ENCODE data around the gene SFXN3. TPM values are rescaled to one million over a fixed set of nuclear protein-coding genes. Genes with fewer than 3 reads are reported as not detected.

SFXN3 gene
- total and polyA plus RNA-seq, 8 donors, result 9.9 to 60.4 (median 20.6) TPM

- Histone ChIP-seq H3K27ac (no peak overlapping the region), H3K4me3 (no peak overlapping the region), H3K9me3 (no peaks in the 10 kb centered on the region), H3K36me3 (no peaks in the 10 kb centered on the region), H3K4me1 (peaks cover 7 to 14% (median 9%) of the 10 kb centered on the region in 4 donors), H3K27me3 (peaks cover 0 to 48% (median 0%) of the 10 kb centered on the region in 3 donors)
- 80 to 85% (median 81%) methylated on average over 10 of the region's 10 CpGs for WGBS, 5 donors
- TF ChIP-seq, protein P1, sequence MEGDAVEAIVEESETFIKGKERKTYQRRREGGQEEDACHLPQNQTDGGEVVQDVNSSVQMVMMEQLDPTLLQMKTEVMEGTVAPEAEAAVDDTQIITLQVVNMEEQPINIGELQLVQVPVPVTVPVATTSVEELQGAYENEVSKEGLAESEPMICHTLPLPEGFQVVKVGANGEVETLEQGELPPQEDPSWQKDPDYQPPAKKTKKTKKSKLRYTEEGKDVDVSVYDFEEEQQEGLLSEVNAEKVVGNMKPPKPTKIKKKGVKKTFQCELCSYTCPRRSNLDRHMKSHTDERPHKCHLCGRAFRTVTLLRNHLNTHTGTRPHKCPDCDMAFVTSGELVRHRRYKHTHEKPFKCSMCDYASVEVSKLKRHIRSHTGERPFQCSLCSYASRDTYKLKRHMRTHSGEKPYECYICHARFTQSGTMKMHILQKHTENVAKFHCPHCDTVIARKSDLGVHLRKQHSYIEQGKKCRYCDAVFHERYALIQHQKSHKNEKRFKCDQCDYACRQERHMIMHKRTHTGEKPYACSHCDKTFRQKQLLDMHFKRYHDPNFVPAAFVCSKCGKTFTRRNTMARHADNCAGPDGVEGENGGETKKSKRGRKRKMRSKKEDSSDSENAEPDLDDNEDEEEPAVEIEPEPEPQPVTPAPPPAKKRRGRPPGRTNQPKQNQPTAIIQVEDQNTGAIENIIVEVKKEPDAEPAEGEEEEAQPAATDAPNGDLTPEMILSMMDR (IDR thresholded peaks at IDR 0.05), result no peak
- TF ChIP-seq EP300 (IDR thresholded peaks at IDR 0.05) (no peak), POLR2A (IDR thresholded peaks at IDR 0.05) (no peak), POLR2AphosphoS5 (IDR thresholded peaks at IDR 0.05) (no peak)
- intact Hi-C loops (cut with DNase I; ENCODE audit: low total_unique reads), result no loop called here
- no peak for DNase-seq
Measured at GRCh38 chr10:101020427-101021075, 10.5 kb upstream of the SFXN3 start.

DNA sequence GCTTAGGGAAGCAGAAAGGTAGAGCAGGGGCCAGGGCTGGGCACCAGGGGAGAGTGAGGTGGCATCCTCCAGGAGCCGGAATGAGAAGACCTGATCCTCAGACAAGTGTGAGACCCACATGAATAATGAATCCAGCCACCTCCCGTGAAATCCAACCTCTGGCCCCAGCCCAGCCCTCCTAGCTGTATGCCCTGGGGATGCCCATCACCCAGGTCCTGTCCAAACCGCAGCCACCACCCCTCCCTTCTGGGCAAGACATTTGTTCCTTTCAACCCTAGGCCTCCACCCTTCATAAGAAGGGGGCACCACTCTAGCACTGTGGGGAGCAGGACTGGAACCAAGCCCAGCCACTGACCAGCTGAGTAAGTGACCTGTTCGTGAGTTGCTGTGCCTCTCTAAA lies 9.8 kb upstream of the SFXN3 start:
- DNase-seq, result no peak
- no peak for TF ChIP-seq EP300 (IDR thresholded peaks at IDR 0.05)
- TF ChIP-seq POLR2AphosphoS5 (IDR thresholded peaks at IDR 0.05), result no peak
- TF ChIP-seq, protein P1 (IDR thresholded peaks at IDR 0.05), result no peak
- no peak for TF ChIP-seq POLR2A (IDR thresholded peaks at IDR 0.05)
- peaks cover 0 to 43% (median 0%) of the 10 kb centered on the region in 3 donors for H3K27me3 ChIP-seq
- H3K36me3 ChIP-seq, result no peaks in the 10 kb centered on the region
- no peak overlapping the region for H3K27ac ChIP-seq
- H3K4me1 ChIP-seq, result peaks cover 7 to 14% (median 9%) of the 10 kb centered on the region in 4 donors
- no peaks in the 10 kb centered on the region for H3K9me3 ChIP-seq
- WGBS, 5 donors, result 79 to 92% (median 84%) methylated on average over 3 to 4 of the region's 4 CpGs
- intact Hi-C loops (cut with DNase I; ENCODE audit: low total_unique reads), result no loop called here
- H3K4me3 ChIP-seq, result no peak overlapping the region

DNA sequence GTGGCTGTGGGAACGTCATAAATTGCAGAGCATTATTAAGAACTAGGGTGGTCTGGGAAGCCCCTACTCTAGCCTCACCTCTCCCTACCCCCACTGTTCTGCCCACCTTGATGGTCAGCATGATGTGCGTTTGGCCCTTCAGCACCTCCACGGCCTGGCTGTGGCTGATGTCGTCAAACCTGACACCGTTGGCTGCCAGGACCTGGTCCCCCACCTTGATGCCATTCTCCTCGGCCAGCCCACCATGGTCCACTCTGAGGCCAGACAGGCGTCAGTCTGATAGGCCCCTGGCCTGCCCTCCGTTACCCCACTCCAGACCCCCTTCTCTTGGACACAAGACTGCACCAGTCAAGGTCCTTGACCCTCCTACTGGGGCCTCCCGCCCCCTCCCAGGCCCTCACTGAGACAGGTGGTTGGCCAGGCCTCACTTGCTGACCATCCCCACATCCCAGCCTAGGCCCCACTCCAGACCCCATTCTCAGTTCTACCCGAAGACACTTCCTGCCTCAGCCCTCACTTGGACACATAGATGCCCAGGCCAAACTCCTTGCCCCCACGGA lies 9.3 kb upstream of the SFXN3 start:
- H3K4me1 ChIP-seq, result peaks cover 7 to 14% (median 9%) of the 10 kb centered on the region in 4 donors
- peaks cover 0 to 38% (median 0%) of the 10 kb centered on the region in 3 donors for H3K27me3 ChIP-seq
- TF ChIP-seq POLR2A (IDR thresholded peaks at IDR 0.05), result no peak
- no peak for TF ChIP-seq POLR2AphosphoS5 (IDR thresholded peaks at IDR 0.05)
- no peak for TF ChIP-seq EP300 (IDR thresholded peaks at IDR 0.05)
- TF ChIP-seq, protein P1 (IDR thresholded peaks at IDR 0.05), result no peak
- no peaks in the 10 kb centered on the region for H3K9me3 ChIP-seq
- no peak overlapping the region for H3K27ac ChIP-seq
- 84 to 91% (median 88%) methylated on average over 11 of the region's 11 CpGs for WGBS, 5 donors
- H3K36me3 ChIP-seq, result no peaks in the 10 kb centered on the region
- DNase-seq, result no peak
- no peak overlapping the region for H3K4me3 ChIP-seq
- intact Hi-C loops (cut with DNase I; ENCODE audit: low total_unique reads), result no loop called here

- Histone ChIP-seq H3K4me3 (no peak overlapping the region), H3K27me3 (peaks cover 0 to 27% (median 0%) of the 10 kb centered on the region in 3 donors), H3K4me1 (peaks cover 7 to 11% (median 9%) of the 10 kb centered on the region in 4 donors), H3K36me3 (no peaks in the 10 kb centered on the region), H3K27ac (no peak overlapping the region), H3K9me3 (no peaks in the 10 kb centered on the region)
- intact Hi-C loops (cut with DNase I; ENCODE audit: low total_unique reads), result no loop called here
- TF ChIP-seq, protein P1 (IDR thresholded peaks at IDR 0.05), result no peak
- TF ChIP-seq EP300 (IDR thresholded peaks at IDR 0.05) (no peak), POLR2A (IDR thresholded peaks at IDR 0.05) (no peak), POLR2AphosphoS5 (IDR thresholded peaks at IDR 0.05) (no peak)
- no peak for DNase-seq
- 87 to 96% (median 91%) methylated on average over 10 to 15 of the region's 15 CpGs for WGBS, 5 donors
Measured at GRCh38 chr10:101022967-101023705, 7.9 kb upstream of the SFXN3 start.
